Measurements from ENCODE around the gene OSBP.

OSBP gene

GRCh38 chr11:59610289-59610688 is 5.3 kb downstream of the OSBP start:
- no peak for DNase-seq (ENCODE audit: low read depth in 2 of 3, low spot score in 2 of 3)

- no peak for DNase-seq (ENCODE audit: low read depth in 2 of 3, low spot score in 2 of 3)
Observed at GRCh38 chr11:59607703-59608454, 7.7 kb downstream of the OSBP start.

GRCh38 chr11:59602432-59602831 is 13.1 kb downstream of the OSBP start:
- DNase-seq (ENCODE audit: low read depth in 2 of 3, low spot score in 2 of 3): no peak

- DNase-seq (ENCODE audit: low read depth in 2 of 3, low spot score in 2 of 3): no peak
Observed at GRCh38 chr11:59601788-59602187, 13.8 kb downstream of the OSBP start.

- DNase-seq (ENCODE audit: low read depth in 2 of 3, low spot score in 2 of 3): no peak
Observed at GRCh38 chr11:59600636-59601035, 14.9 kb downstream of the OSBP start.

- DNase-seq (ENCODE audit: low read depth in 2 of 3, low spot score in 2 of 3): no peak
Observed at GRCh38 chr11:59600234-59600633, 15.3 kb downstream of the OSBP start.

GRCh38 chr11:59598961-59599360 is 16.6 kb downstream of the OSBP start:
- no peak for DNase-seq (ENCODE audit: low read depth in 2 of 3, low spot score in 2 of 3)

- no peak for DNase-seq (ENCODE audit: low read depth in 2 of 3, low spot score in 2 of 3)
Observed at GRCh38 chr11:59584294-59584693, 31.3 kb downstream of the OSBP start.

GRCh38 chr11:59582006-59582405 is 33.6 kb downstream of the OSBP start:
- no peak for DNase-seq (ENCODE audit: low read depth in 2 of 3, low spot score in 2 of 3)

GRCh38 chr11:59578369-59578768 is 37.2 kb downstream of the OSBP start:
- no peak for DNase-seq (ENCODE audit: low read depth in 2 of 3, low spot score in 2 of 3)

GRCh38 chr11:59575505-59575904 is 40.1 kb downstream of the OSBP start:
- DNase-seq (ENCODE audit: low read depth in 2 of 3, low spot score in 2 of 3): no peak

GRCh38 chr11:59574932-59575502 is 40.6 kb downstream of the OSBP start:
- DNase-seq (ENCODE audit: low read depth in 2 of 3, low spot score in 2 of 3): no peak

- no peak for DNase-seq (ENCODE audit: low read depth in 2 of 3, low spot score in 2 of 3)
Observed at GRCh38 chr11:59574467-59574866, 41.1 kb downstream of the OSBP start.

GRCh38 chr11:59573216-59573615 is 42.4 kb downstream of the OSBP start:
- DNase-seq (ENCODE audit: low read depth in 2 of 3, low spot score in 2 of 3): no peak

GRCh38 chr11:59572091-59572490 is 43.5 kb downstream of the OSBP start:
- DNase-seq (ENCODE audit: low read depth in 2 of 3, low spot score in 2 of 3): no peak

GRCh38 chr11:59562292-59562691 is 53.3 kb downstream of the OSBP start:
- no peak for DNase-seq (ENCODE audit: low read depth in 2 of 3, low spot score in 2 of 3)

- peak; percentile 55 to 60 (median 57) for DNase-seq (ENCODE audit: low read depth in 2 of 3, low spot score in 2 of 3)
Observed at GRCh38 chr11:59560702-59561473, 54.7 kb downstream of the OSBP start.

GRCh38 chr11:59560290-59560701 is 55.3 kb downstream of the OSBP start:
- peak; percentile 31 to 96 (median 63) for DNase-seq (ENCODE audit: low read depth in 2 of 3, low spot score in 2 of 3)

- DNase-seq (ENCODE audit: low read depth in 2 of 3, low spot score in 2 of 3): no peak
Observed at GRCh38 chr11:59559886-59560285, 55.7 kb downstream of the OSBP start.

GRCh38 chr11:59558270-59558643 is 57.3 kb downstream of the OSBP start:
- no peak for DNase-seq (ENCODE audit: low read depth in 2 of 3, low spot score in 2 of 3)

GRCh38 chr11:59556917-59557348 is 58.6 kb downstream of the OSBP start:
- DNase-seq (ENCODE audit: low read depth in 2 of 3, low spot score in 2 of 3): no peak
